Esophagus squamous epithelium (tissue), 5 donors: Measurements from ENCODE around the gene ARPIN. TPM values are rescaled to one million over a fixed set of nuclear protein-coding genes. Genes with fewer than 3 reads are reported as not detected.
"Not testable (repeated sequence)": the region's sequence is repeated elsewhere in the genome, so short reads cannot be mapped to it uniquely, and the experiment has no call there.

Source experiments
- DNase-seq: peaks from one replicate; lab custom pipeline; 2025; lab: John Stamatoyannopoulos, UW
- H3K27ac ChIP-seq, 4 donors: fragments of 200-600 bp; sonication (generic); one replicate each; pipeline ENCODE4 v1.5.1; 2016 to 2019; ENCODE audit warnings: mild to moderate bottlenecking in 1 of 4
- H3K27me3 ChIP-seq, 4 donors: fragments of 200-600 bp; sonication (generic); 1 replicate in 3 of 4; 2 replicates in 1 of 4; pipeline versions ENCODE4 v1.5.1 to v1.6.0; 2017 to 2021; ENCODE audit warnings: antibody characterized with exemption in 1 of 4
- H3K36me3 ChIP-seq, 3 donors: fragments of 200-600 bp; sonication (generic); one replicate each; pipeline ENCODE4 v1.5.1; 2016 to 2019
- H3K4me1 ChIP-seq, 3 donors: fragments of 200-600 bp; sonication (generic); one replicate each; pipeline ENCODE4 v1.5.1; 2017 to 2019
- H3K4me3 ChIP-seq, 4 donors: fragments of 200-600 bp; sonication (generic); 1 replicate in 3 of 4; 2 replicates in 1 of 4; pipeline ENCODE4 v1.5.1; 2016 to 2019; ENCODE audit warnings: mild to moderate bottlenecking in 2 of 4, moderate library complexity in 1 of 4
- H3K9me3 ChIP-seq, 3 donors: fragments of 200-600 bp; sonication (generic); one replicate each; pipeline ENCODE4 v1.5.1; 2016 to 2019
- POLR2A ChIP-seq, 4 donors: fragments of 450-650 bp; IDR thresholded peaks; one replicate each; pipeline ENCODE4 v1.6.1; 2017; ENCODE audit warnings: antibody characterized with exemption in 4 of 4, mild to moderate bottlenecking in 4 of 4, moderate library complexity in 3 of 4
- WGBS, 2 donors: methylation state at CpG; one replicate each; pipeline ENCODE4 v1.1.5; 2018; 5-methylcytosine and 5-hydroxymethylcytosine counted together
- intact Hi-C: fragments of 100-400 bp; cut with DNase I; formaldehyde crosslinking; loops from one replicate; pipeline ENCODE4 v1.15.0; 2022
- total RNA-seq, 4 donors: library from RNA; depleted of rRNA; stranded (reverse); fragments of >200 nt; gene quantifications; one replicate each; pipeline ENCODE4 v1.1.0, GENCODE V29; 2016
- TF ChIP-seq, protein P1 (sequence below), 6 experiments: fragments of 450-650 bp in 4 of 6; fragments of 200-600 bp in 2 of 6; sonication (generic) in 2 of 6; IDR thresholded peaks; one replicate each; pipeline ENCODE4 v1.5.1; 2016 to 2019; ENCODE audit warnings: antibody characterized with exemption in 6 of 6, mild to moderate bottlenecking in 4 of 6, moderate library complexity in 4 of 6
- donor health status: DM: yes; HTN: yes; CAD: no.

The ARPIN gene
- total RNA-seq, 4 donors from 2014 or later = 11.0 to 17.9 (median 14.2) TPM

DNA sequence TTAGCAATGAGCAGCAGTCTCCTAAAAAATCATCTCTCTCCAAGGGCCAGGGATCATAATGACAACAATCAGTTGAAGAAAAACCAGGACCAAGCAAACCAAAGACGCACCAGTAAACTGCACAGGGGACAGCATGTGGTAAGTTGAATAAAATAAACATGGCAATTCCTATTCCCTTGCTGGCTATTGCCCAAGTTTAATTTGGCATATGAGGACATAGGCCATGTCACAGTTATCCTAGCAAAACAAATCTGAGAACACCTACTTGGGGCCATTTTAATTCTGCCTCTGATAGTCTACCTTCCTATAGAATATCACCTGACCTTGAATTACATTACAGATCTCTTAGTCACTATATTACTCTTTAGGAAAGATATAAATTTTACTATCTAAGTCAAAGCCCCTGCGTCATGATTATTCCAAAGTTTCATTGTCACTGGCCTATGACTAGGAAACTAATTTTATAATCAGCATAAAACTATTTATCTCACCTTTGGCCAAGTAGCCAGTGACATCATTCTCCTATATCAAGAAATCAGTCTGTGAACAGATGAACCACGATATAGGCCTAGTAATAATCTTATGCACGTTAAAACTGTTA is 42.0 kb downstream of the ARPIN start:
- DNase-seq = no peak
- Histone ChIP-seq H3K27me3 (no peaks in the 10 kb centered on the region), H3K4me1 (peaks cover 0 to 5% (median 0%) of the 10 kb centered on the region in 3 donors), H3K36me3 (peaks cover 0 to 54% (median 9%) of the 10 kb centered on the region in 3 donors), H3K4me3 (no peak overlapping the region), H3K9me3 (no peaks in the 10 kb centered on the region), H3K27ac (no peak overlapping the region)
- no peak for TF ChIP-seq POLR2A (IDR thresholded peaks at IDR 0.05)
- TF ChIP-seq, protein P1, sequence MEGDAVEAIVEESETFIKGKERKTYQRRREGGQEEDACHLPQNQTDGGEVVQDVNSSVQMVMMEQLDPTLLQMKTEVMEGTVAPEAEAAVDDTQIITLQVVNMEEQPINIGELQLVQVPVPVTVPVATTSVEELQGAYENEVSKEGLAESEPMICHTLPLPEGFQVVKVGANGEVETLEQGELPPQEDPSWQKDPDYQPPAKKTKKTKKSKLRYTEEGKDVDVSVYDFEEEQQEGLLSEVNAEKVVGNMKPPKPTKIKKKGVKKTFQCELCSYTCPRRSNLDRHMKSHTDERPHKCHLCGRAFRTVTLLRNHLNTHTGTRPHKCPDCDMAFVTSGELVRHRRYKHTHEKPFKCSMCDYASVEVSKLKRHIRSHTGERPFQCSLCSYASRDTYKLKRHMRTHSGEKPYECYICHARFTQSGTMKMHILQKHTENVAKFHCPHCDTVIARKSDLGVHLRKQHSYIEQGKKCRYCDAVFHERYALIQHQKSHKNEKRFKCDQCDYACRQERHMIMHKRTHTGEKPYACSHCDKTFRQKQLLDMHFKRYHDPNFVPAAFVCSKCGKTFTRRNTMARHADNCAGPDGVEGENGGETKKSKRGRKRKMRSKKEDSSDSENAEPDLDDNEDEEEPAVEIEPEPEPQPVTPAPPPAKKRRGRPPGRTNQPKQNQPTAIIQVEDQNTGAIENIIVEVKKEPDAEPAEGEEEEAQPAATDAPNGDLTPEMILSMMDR (IDR thresholded peaks at IDR 0.05) = no peak
- 95 to 97% methylated on average over 4 of the region's 4 CpGs for WGBS, 2 donors
- intact Hi-C loops = no loop called here

DNA sequence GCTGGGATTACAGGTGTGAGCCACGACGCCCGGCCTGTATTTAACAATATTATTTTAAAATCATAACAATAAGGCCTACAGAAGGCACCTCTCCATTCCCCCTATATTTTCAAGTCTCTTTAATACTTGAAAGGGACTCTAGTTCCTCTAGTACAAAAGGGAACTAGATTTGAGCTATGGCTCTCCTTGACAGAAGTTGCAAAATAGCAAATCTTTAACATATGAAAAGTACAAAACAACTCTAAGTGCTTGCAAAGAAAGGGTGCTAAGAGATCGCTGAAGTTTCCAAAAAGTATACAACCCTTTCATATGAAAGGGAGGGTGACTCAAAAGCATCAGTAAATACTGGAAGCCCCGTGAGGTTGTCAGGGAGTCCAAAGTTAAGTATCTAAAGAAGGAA is 42.7 kb downstream of the ARPIN start:
- H3K27ac ChIP-seq = no peak overlapping the region
- H3K27me3 ChIP-seq = no peaks in the 10 kb centered on the region
- intact Hi-C loops = no loop called here
- WGBS, 2 donors = 93 to 96% methylated on average over 5 of the region's 5 CpGs
- TF ChIP-seq POLR2A (IDR thresholded peaks at IDR 0.05) = no peak
- TF ChIP-seq, protein P1 (IDR thresholded peaks at IDR 0.05) = no peak
- H3K9me3 ChIP-seq = no peaks in the 10 kb centered on the region
- peaks cover 0 to 4% (median 0%) of the 10 kb centered on the region in 3 donors for H3K4me1 ChIP-seq
- DNase-seq = no peak
- H3K4me3 ChIP-seq = no peak overlapping the region
- peaks cover 0 to 56% (median 7%) of the 10 kb centered on the region in 3 donors for H3K36me3 ChIP-seq

DNA sequence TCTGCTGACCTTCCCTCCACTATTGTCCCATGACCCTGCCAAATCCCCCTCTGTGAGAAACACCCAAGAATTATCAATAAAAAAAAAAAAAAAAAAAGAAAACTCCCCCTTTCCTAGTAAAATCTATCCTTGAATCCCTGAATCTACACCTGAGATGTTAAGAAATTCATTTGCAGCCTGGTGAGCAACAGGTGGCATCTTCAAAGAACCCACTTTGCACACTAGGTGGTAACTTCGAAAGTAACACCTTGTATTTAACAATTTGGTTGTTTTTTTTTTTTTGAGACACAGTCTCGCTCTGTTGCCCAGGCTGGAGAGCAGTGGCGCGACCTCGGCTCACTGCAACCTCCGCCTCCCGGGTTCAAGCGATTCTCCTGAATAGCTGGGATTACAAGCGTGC is 43.3 kb downstream of the ARPIN start:
- intact Hi-C loops, H3K4me3 ChIP-seq, H3K4me1 ChIP-seq, DNase-seq, H3K27ac ChIP-seq, H3K9me3 ChIP-seq, H3K27me3 ChIP-seq: not testable (repeated sequence)
- WGBS, 2 donors = 81 to 94% methylated on average over 9 of the region's 9 CpGs
- H3K36me3 ChIP-seq = peaks cover 0 to 62% (median 7%) of the 10 kb centered on the region in 3 donors

DNA sequence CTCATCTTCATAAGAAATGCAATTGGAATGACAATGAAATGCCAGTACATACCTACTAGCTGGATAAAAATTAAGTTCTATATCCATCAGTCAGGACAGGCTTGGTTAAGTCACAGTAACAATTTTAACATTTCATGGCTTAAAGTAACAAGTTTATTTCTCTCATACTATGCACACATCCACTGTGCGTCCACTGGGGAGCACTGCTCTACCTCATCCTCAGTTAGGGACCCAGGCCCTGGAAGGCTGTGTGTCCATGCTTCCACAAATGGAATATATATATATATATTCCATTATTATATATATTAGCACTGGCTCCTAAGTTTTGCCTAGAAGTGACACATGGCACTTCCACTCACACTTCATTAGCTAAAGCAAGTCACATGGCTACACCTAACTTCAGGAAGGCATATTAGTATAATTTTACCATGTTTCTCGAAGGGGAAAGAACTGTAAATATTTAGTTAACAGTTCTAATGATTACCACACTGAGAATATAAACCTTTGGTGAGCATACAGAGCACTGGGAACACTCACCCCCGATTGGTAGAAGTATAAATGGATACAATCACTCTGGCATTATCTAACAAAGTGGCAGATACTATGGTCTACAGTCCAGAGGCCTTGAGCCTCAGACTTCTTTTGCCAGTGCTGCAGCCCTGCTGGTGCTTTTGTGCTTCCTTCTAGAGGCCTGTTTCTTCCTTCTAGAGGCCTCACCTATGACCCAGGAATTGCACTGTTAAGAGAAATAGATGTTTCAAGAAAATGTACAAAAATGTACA is 47.6 kb downstream of the ARPIN start:
- no peak for TF ChIP-seq POLR2A (IDR thresholded peaks at IDR 0.05)
- TF ChIP-seq, protein P1 (IDR thresholded peaks at IDR 0.05) = no peak
- Histone ChIP-seq H3K27ac (no peak overlapping the region), H3K27me3 (no peaks in the 10 kb centered on the region), H3K4me3 (no peak overlapping the region), H3K9me3 (no peaks in the 10 kb centered on the region), H3K4me1 (peaks cover 0 to 5% (median 0%) of the 10 kb centered on the region in 3 donors), H3K36me3 (peaks cover 0 to 71% (median 1%) of the 10 kb centered on the region in 3 donors)
- no peak for DNase-seq
- intact Hi-C loops = no loop called here
- WGBS, 2 donors = 70 to 71% methylated on average over 3 of the region's 3 CpGs

DNA sequence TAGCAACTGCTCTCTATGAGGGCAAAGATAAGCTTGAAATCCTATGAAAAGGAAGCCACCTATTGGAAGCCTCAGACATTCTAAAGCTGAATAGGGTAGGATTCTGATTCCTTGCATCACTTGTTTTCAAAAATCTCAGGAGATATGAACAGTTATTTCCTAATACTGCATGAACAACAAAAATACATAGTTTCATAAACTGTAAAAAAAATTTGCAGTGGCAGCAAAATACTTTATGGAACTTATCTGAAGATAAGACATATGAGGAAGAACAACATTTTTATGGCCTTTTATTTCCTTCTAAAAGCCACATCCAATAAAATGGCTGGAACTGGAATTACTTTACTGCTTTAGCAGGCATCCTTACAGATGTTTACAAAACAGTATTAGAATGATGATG is 48.8 kb downstream of the ARPIN start:
- Histone ChIP-seq H3K9me3 (no peaks in the 10 kb centered on the region), H3K4me1 (peaks cover 0 to 5% (median 0%) of the 10 kb centered on the region in 3 donors), H3K27me3 (no peaks in the 10 kb centered on the region), H3K27ac (no peak overlapping the region), H3K36me3 (peaks cover 0 to 75% (median 0%) of the 10 kb centered on the region in 3 donors), H3K4me3 (no peak overlapping the region)
- no peak for DNase-seq
- intact Hi-C loops = no loop called here
- TF ChIP-seq POLR2A (IDR thresholded peaks at IDR 0.05) = no peak
- TF ChIP-seq, protein P1 (IDR thresholded peaks at IDR 0.05) = no peak
